Measurements from ENCODE around the gene TARS3.

- TF ChIP-seq CTCF (IDR thresholded peaks at IDR 0.05) (no peak), EZH2 (IDR thresholded peaks at IDR 0.05; ENCODE audit: borderline replicate concordance, insufficient read depth, low read depth, low read length, poor library complexity, severe bottlenecking) (no peak)
These were observed 113.7 kb downstream of the TARS3 start for GRCh38 chr15:101610611-101611000.
